ENCODE measurements around the gene C11orf91. TPM values are rescaled to one million over a fixed set of nuclear protein-coding genes. Genes with fewer than 3 reads are reported as not detected.

C11orf91 gene
- total RNA-seq, 2 experiments from 2014 or later = not detected

- Histone ChIP-seq H3K27ac (ENCODE audit: low read depth, low read length, poor library complexity, severe bottlenecking) (no peak overlapping the region), H3K4me3 (ENCODE audit: low read depth, low read length, poor library complexity, severe bottlenecking) (no peak overlapping the region), H3K36me3 (ENCODE audit: insufficient read depth, low read length) (peaks cover 5% of the 10 kb centered on the region; the same call in 1 of the 2 replicates), H3K9me2 (ENCODE audit: insufficient read depth, low read length) (no peaks in the 10 kb centered on the region), H4K20me1 (ENCODE audit: insufficient read depth, low read length) (peaks cover 3% of the 10 kb centered on the region; the same call in 1 of the 2 replicates), H2AFZ (ENCODE audit: low read length) (peak overlapping the region; percentile 97; the same call in 1 of the 2 replicates), H3K4me2 (ENCODE audit: low read length) (no peak overlapping the region), H3K79me2 (ENCODE audit: insufficient read depth, low read depth, low read length) (peaks cover 8% of the 10 kb centered on the region; the same call in 1 of the 2 replicates), H3K9me3 (ENCODE audit: low read length) (no peaks in the 10 kb centered on the region), H3K4me1 (ENCODE audit: insufficient read depth, low read length, poor library complexity, severe bottlenecking) (peaks cover 11% of the 10 kb centered on the region)
- TF ChIP-seq CTCF (conservative IDR thresholded peaks at IDR 0.05; ENCODE audit: low read length) = no peak
- TF ChIP-seq EZH2phosphoT487 (IDR thresholded peaks at IDR 0.05; ENCODE audit: borderline replicate concordance, low read depth, low read length) = no peak
- no TSS peak for BruUV-seq (replicated peaks)
- DNase-seq (ENCODE audit: low spot score) = no peak
- intact Hi-C loops (cut with micrococcal nuclease; ENCODE audit: unreplicated experiment) = loop anchor here (5.0 kb wide), 3 partner anchors 360 to 575 kb away; partner anchors contain the start of genes CSTF3, HIPK3 and KIAA1549L
- POLR2A ChIA-PET = interaction anchor here (0.6 to 2.1 kb wide), 4 partner anchors 22 to 1405 kb away, joined by 3 to 5 read pairs (median 3); partner anchors contain the start of gene C11orf91
- CTCF ChIA-PET (ENCODE audit: unreplicated experiment) = no interaction called here
Observed at GRCh38 chr11:33737362-33737821, 36.8 kb upstream of the C11orf91 start.

GRCh38 chr11:33736148-33736812 is 35.7 kb upstream of the C11orf91 start, which contains the start of gene CD59:
TSS of gene CD59 (minus strand) at chr11:33736423. CDS start at chr11:33722445, 13,978 bp downstream.
- intact Hi-C loops (cut with micrococcal nuclease; ENCODE audit: unreplicated experiment) = loop anchor here (5.0 kb wide), 3 partner anchors 359 to 574 kb away; partner anchors contain the start of genes CSTF3, HIPK3 and KIAA1549L
- Histone ChIP-seq H3K79me2 (ENCODE audit: insufficient read depth, low read depth, low read length) (peaks cover 8% of the 10 kb centered on the region; the same call in 1 of the 2 replicates), H3K9me3 (ENCODE audit: low read length) (no peaks in the 10 kb centered on the region), H3K4me2 (ENCODE audit: low read length) (peak within 1 kb of the TSS; percentile 81), H3K4me1 (ENCODE audit: insufficient read depth, low read length, poor library complexity, severe bottlenecking) (peaks cover 11% of the 10 kb centered on the region), H3K36me3 (ENCODE audit: insufficient read depth, low read length) (peaks cover 5% of the 10 kb centered on the region; the same call in 1 of the 2 replicates), H3K27ac (ENCODE audit: low read depth, low read length, poor library complexity, severe bottlenecking) (peak within 1 kb of the TSS; percentile 21), H3K4me3 (ENCODE audit: low read depth, low read length, poor library complexity, severe bottlenecking) (peak within 1 kb of the TSS; percentile 86), H2AFZ (ENCODE audit: low read length) (peak within 1 kb of the TSS; percentile 97), H3K9me2 (ENCODE audit: insufficient read depth, low read length) (no peaks in the 10 kb centered on the region), H4K20me1 (ENCODE audit: insufficient read depth, low read length) (peaks cover 3% of the 10 kb centered on the region; the same call in 1 of the 2 replicates)
- no TSS peak for BruUV-seq (replicated peaks)
- peak; percentile 83 for DNase-seq (ENCODE audit: low spot score)
- POLR2A ChIA-PET = interaction anchor here (0.6 to 2.1 kb wide), 9 partner anchors 18 to 1197 kb away, joined by 3 to 5 read pairs (median 3); partner anchors contain the start of gene C11orf91
- CTCF ChIA-PET (ENCODE audit: unreplicated experiment) = interaction anchor here (0.6 to 0.7 kb wide), 2 partner anchors 192 to 334 kb away, joined by 5 to 21 read pairs; no protein-coding TSS in a partner anchor
- TF ChIP-seq EZH2phosphoT487 (IDR thresholded peaks at IDR 0.05; ENCODE audit: borderline replicate concordance, low read depth, low read length) (no peak), CTCF (conservative IDR thresholded peaks at IDR 0.05; ENCODE audit: low read length) (no peak)
